ENCODE data around the gene SAMD13.

DNA sequence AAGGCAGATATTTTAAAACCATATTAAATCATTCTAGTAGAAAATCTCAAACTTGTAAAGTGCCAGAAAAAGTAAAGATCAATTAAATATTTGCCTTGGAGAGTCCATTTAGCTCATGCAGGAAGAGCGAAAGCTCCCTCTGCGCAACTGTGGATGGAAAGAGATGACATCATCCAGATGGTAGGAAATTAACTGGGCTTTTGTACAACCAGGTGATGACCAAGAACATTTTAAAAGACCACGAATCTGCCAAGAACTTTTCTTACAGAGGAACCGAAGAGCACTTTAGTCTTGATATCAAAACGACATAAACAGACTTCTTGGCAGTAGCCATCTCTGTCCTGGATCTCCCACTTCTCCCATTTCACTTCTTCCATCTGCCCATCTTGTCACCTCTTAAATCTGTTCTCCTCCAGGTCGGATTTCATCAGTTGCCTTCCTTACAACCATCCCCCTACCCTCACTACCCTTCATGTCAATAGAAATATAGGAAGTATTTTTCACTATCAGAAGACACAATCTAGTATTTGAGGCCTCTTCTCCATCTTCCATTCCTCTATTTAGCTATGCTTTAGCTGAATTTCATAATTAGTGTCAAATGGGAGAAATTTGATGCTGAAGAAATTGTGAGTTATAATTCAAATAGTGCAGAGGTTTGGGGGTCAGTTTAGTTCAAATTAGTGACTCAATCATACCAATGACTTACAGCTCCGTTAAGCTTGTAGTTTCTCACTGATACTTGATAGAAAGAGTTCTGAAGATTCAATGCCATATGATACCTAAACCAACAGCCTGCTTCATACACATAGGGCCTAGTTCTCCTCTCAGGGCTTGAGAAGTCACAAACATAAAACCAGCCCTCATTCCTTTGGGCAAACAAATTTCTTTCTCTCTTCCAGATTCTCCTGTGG is 74.7 kb downstream of the SAMD13 start:
- TF ChIP-seq, protein P1, sequence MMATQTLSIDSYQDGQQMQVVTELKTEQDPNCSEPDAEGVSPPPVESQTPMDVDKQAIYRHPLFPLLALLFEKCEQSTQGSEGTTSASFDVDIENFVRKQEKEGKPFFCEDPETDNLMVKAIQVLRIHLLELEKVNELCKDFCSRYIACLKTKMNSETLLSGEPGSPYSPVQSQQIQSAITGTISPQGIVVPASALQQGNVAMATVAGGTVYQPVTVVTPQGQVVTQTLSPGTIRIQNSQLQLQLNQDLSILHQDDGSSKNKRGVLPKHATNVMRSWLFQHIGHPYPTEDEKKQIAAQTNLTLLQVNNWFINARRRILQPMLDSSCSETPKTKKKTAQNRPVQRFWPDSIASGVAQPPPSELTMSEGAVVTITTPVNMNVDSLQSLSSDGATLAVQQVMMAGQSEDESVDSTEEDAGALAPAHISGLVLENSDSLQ (IDR thresholded peaks at IDR 0.05), result no peak
- TF ChIP-seq CTCF (IDR thresholded peaks at IDR 0.05 in 2 of 3, conservative IDR thresholded peaks at IDR 0.05 in 1 of 3; ENCODE audit: control insufficient read depth in 2 of 3, extremely low read depth in 1 of 3, insufficient read depth in 1 of 3, low read depth in 3 of 3, low read length in 3 of 3) (no peak), BACH1 (IDR thresholded peaks at IDR 0.05; ENCODE audit: borderline replicate concordance) (no peak), CBFB (IDR thresholded peaks at IDR 0.05; ENCODE audit: low read depth) (no peak), POLR2AphosphoS5 (IDR thresholded peaks at IDR 0.05; ENCODE audit: low read length) (no peak)

Measured in GM12878 (cell line).